Measurements from ENCODE around the gene CACNA1C. TPM values are rescaled to one million over a fixed set of nuclear protein-coding genes. Genes with fewer than 3 reads are reported as not detected.

The CACNA1C gene
- total RNA-seq, 1 experiment from 2014 or later = not detected

DNA sequence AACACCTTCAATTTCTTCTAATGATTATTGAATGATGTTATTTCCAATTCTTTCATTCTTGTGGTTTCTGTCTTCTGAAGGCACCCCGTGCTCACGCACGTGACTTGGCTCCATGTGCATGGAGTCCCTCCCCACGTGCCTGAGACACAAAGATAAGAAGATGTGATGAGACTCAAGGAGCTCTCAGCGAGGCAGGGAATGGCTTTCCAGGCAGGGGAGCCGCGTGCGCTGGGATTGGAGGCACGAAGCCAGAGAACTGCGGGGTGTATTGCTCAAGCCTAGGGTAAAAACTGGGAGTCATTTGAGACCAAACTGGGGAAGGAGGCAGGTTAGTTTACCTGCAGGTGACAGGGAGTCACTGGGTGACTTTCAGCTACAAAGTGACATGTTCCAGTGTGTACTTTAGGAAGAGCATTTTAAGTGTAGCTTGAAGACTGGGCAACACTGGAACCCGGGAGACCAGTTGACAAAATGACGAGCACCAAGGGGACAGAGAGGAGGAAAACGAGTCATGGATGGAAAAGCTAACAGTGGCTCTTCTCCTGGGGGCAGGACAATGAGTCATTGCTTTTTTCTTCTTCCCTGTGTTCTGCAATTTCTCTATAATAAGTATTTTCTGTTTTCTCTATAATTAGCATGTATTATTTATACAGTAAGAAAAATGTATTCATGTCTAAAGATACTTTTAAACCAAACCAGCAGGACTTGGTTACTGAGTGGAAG, 430.3 kb downstream of the CACNA1C start:
- Histone ChIP-seq H3K27me3 (ENCODE audit: insufficient read depth, low read depth) (peaks cover 100% of the 10 kb centered on the region), H3K27ac (no peak overlapping the region), H3K9me3 (ENCODE audit: insufficient read depth, low read depth) (no peaks in the 10 kb centered on the region), H3K4me2 (no peak overlapping the region), H3K4me3 (no peak overlapping the region), H3K36me3 (ENCODE audit: low read depth) (no peaks in the 10 kb centered on the region), H2AFZ (no peak overlapping the region), H3F3A (ENCODE audit: insufficient read depth, low read depth) (no peaks in the 10 kb centered on the region), H3K9me2 (ENCODE audit: insufficient read depth) (no peaks in the 10 kb centered on the region), H3K4me1 (replicated peaks; ENCODE audit: insufficient read depth) (no peaks in the 10 kb centered on the region), H3K79me2 (ENCODE audit: low read depth) (no peaks in the 10 kb centered on the region), H4K20me1 (ENCODE audit: insufficient read depth) (no peaks in the 10 kb centered on the region)
- POLR2A ChIA-PET (ENCODE audit: unreplicated experiment) = no interaction called here
- no TSS peak for BruUV-seq (replicated peaks)
- no peak for DNase-seq
- TF ChIP-seq, protein P1, sequence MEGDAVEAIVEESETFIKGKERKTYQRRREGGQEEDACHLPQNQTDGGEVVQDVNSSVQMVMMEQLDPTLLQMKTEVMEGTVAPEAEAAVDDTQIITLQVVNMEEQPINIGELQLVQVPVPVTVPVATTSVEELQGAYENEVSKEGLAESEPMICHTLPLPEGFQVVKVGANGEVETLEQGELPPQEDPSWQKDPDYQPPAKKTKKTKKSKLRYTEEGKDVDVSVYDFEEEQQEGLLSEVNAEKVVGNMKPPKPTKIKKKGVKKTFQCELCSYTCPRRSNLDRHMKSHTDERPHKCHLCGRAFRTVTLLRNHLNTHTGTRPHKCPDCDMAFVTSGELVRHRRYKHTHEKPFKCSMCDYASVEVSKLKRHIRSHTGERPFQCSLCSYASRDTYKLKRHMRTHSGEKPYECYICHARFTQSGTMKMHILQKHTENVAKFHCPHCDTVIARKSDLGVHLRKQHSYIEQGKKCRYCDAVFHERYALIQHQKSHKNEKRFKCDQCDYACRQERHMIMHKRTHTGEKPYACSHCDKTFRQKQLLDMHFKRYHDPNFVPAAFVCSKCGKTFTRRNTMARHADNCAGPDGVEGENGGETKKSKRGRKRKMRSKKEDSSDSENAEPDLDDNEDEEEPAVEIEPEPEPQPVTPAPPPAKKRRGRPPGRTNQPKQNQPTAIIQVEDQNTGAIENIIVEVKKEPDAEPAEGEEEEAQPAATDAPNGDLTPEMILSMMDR (conservative IDR thresholded peaks at IDR 0.05) = no peak
- no peak for TF ChIP-seq EZH2 (IDR thresholded peaks at IDR 0.05; ENCODE audit: low read depth)
- CTCF ChIA-PET = no interaction called here
- intact Hi-C loops (cut with micrococcal nuclease; ENCODE audit: unreplicated experiment) = no loop called here

DNA sequence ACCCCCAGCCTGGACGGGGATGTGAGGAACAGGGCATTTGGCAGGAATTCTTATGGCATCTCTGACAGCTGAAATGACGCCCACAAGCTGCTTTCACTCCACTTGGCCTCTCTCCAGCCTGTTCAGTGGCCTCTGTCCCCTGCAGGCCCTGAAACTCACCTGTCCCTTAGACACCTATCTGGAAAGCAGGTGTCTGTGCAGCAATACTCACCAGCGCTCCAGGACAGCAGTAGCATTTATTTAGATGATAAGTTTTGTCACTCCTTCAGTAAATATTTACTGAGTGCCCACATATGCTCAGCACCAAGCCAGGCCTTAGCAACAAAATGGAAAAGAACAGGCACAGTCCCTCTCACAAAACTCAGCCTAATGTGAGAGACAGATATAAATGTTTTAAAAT, 430.9 kb downstream of the CACNA1C start:
- DNase-seq = no peak
- Histone ChIP-seq H3K9me2 (ENCODE audit: insufficient read depth) (no peaks in the 10 kb centered on the region), H3K4me2 (no peak overlapping the region), H3K27me3 (ENCODE audit: insufficient read depth, low read depth) (peaks cover 100% of the 10 kb centered on the region), H3F3A (ENCODE audit: insufficient read depth, low read depth) (no peaks in the 10 kb centered on the region), H3K4me1 (replicated peaks; ENCODE audit: insufficient read depth) (no peaks in the 10 kb centered on the region), H3K4me3 (no peak overlapping the region), H3K9me3 (ENCODE audit: insufficient read depth, low read depth) (no peaks in the 10 kb centered on the region), H3K79me2 (ENCODE audit: low read depth) (no peaks in the 10 kb centered on the region), H3K27ac (no peak overlapping the region), H2AFZ (no peak overlapping the region), H4K20me1 (ENCODE audit: insufficient read depth) (no peaks in the 10 kb centered on the region), H3K36me3 (ENCODE audit: low read depth) (no peaks in the 10 kb centered on the region)
- ChIA-PET POLR2A (ENCODE audit: unreplicated experiment) (no interaction called here), CTCF (no interaction called here)
- TF ChIP-seq, protein P1 (conservative IDR thresholded peaks at IDR 0.05) = no peak
- no peak for TF ChIP-seq EZH2 (IDR thresholded peaks at IDR 0.05; ENCODE audit: low read depth)
- no TSS peak for BruUV-seq (replicated peaks)
- intact Hi-C loops (cut with micrococcal nuclease; ENCODE audit: unreplicated experiment) = no loop called here

DNA sequence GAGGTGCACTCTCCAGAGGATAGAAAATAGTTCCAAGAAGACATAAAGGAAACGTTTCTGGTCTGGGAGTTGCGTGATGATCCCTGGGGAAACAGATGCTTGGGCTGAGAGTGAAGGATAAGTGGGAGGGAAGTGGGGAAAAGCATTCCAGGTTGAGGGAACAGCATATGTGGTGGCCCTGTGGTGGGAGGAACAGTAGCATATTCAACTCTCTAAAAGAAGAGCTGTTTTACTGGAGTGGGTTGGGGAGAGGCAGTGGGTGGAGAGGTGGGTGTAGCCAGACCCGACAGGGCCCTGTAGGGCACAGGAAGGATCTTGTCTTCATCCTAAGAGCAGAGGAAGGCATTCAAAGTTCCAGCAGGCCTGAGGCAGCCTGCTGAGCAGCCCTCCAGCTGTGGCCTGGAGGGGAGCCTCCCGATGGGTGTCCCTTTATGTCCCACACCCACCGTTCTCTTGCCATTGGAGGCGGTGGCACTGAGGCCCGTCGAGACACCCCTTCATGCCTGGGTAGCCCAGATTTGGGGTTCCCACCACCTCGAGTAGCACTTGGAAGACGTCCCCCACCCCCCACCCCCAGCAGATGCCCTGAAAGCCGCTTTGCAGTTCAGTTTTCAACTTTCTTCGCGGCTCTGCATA, 431.5 kb downstream of the CACNA1C start:
- Histone ChIP-seq H3K4me1 (replicated peaks; ENCODE audit: insufficient read depth) (no peaks in the 10 kb centered on the region), H3K9me2 (ENCODE audit: insufficient read depth) (no peaks in the 10 kb centered on the region), H3K36me3 (ENCODE audit: low read depth) (no peaks in the 10 kb centered on the region), H3K79me2 (ENCODE audit: low read depth) (no peaks in the 10 kb centered on the region), H3K9me3 (ENCODE audit: insufficient read depth, low read depth) (no peaks in the 10 kb centered on the region), H2AFZ (no peak overlapping the region), H3K27ac (no peak overlapping the region), H3F3A (ENCODE audit: insufficient read depth, low read depth) (no peaks in the 10 kb centered on the region), H3K4me2 (no peak overlapping the region), H3K27me3 (ENCODE audit: insufficient read depth, low read depth) (peaks cover 100% of the 10 kb centered on the region), H3K4me3 (no peak overlapping the region), H4K20me1 (ENCODE audit: insufficient read depth) (no peaks in the 10 kb centered on the region)
- DNase-seq = no peak
- BruUV-seq (replicated peaks) = no TSS peak
- intact Hi-C loops (cut with micrococcal nuclease; ENCODE audit: unreplicated experiment) = no loop called here
- ChIA-PET CTCF (no interaction called here), POLR2A (ENCODE audit: unreplicated experiment) (no interaction called here)
- TF ChIP-seq EZH2 (IDR thresholded peaks at IDR 0.05; ENCODE audit: low read depth) = no peak
- TF ChIP-seq, protein P1 (conservative IDR thresholded peaks at IDR 0.05) = no peak

All from PC-9 (cell line).